Ovary (tissue), 9 donors: ENCODE data around the gene MCM5. TPM values are rescaled to one million over a fixed set of nuclear protein-coding genes. Genes with fewer than 3 reads are reported as not detected.

Experiments used
- DNase-seq, 5 donors: peaks; one replicate each; pipeline ENCODE4 v3.0.0-alpha.2; 2019 to 2020
- H3K27ac ChIP-seq, 2 donors: fragments of 200-600 bp; one replicate each; pipeline versions ENCODE4 v1.5.1 to v1.8.0; 2019 to 2022
- H3K27me3 ChIP-seq: fragments of 200-600 bp; one replicate; pipeline ENCODE4 v1.8.0; 2022
- H3K36me3 ChIP-seq: fragments of 200-600 bp; sonication (generic); one replicate; pipeline ENCODE4 v1.5.1; 2019
- H3K4me1 ChIP-seq: one replicate; pipeline ENCODE4 v1.8.1; 2013; ENCODE audit warnings: mild to moderate bottlenecking, moderate library complexity; ENCODE audit not compliant: insufficient read depth
- H3K4me3 ChIP-seq: fragments of 200-600 bp; sonication (generic); one replicate; pipeline ENCODE4 v1.5.1; 2017
- H3K9me3 ChIP-seq, 2 donors: fragments of 200-600 bp in 1 of 2; sonication (generic) in 1 of 2; one replicate each; pipeline versions ENCODE4 v1.5.1 to v1.8.1; 2013 to 2019; ENCODE audit warnings: mild to moderate bottlenecking in 1 of 2, moderate library complexity in 1 of 2
- CTCF ChIP-seq, 3 donors: fragments of 450-650 bp in 2 of 3; fragments of 200-600 bp in 1 of 3; IDR thresholded peaks; one replicate each; pipeline versions ENCODE4 v1.5.1 to v1.8.0; 2016 to 2022; ENCODE audit warnings: antibody characterized with exemption in 3 of 3, mild to moderate bottlenecking in 1 of 3
- EP300 ChIP-seq: sonication (generic); formaldehyde crosslinking; IDR thresholded peaks from one replicate; pipeline ENCODE4 v1.6.1; 2017; ENCODE audit warnings: antibody characterized with exemption
- POLR2A ChIP-seq: fragments of 450-650 bp; IDR thresholded peaks from one replicate; pipeline ENCODE4 v1.6.1; 2017; ENCODE audit warnings: antibody characterized with exemption, mild to moderate bottlenecking, moderate library complexity
- WGBS, 3 donors: extraction: QIAGEN DNeasy Blood & Tissue Kit in 1 of 3; methylation state at CpG; one replicate each; pipeline versions ENCODE4 v1.1.5 to v1.1.7; 2013 to 2017; 5-methylcytosine and 5-hydroxymethylcytosine counted together
- intact Hi-C, 4 donors: fragments of 100-400 bp; cut with DNase I; formaldehyde crosslinking; loops; one replicate each; pipeline versions ENCODE4 v1.11.0 to v1.15.1; 2022 to 2023
- polyA plus RNA-seq, 2 donors: library from polyadenylated mRNA; stranded (reverse); fragments of 200-250 nt in 1 of 2; fragments of 350-450 nt in 1 of 2; fragmentation: Illumina TruSeq in 1 of 2; extraction: RNeasy Lipid Tissue Mini Kit (QIAGEN cat#74804) in 1 of 2; gene quantifications; one replicate each; pipeline ENCODE4 v1.2.3, GENCODE V29; 2013 to 2014
- total RNA-seq, 7 donors: library from RNA; depleted of rRNA in 2 of 7; stranded (reverse); fragments of >200 nt in 2 of 7; fragmentation: NEBNext Ultra II Directional in 3 of 7; extraction: Animal tissue kit (Norgen Biotek cat#: 25700) in 3 of 7; gene quantifications; one replicate each; pipeline versions ENCODE4 v1.1.0 to v1.2.4, GENCODE V29; 2016 to 2023
- donor health status: DM: no; HTN: no; CAD: no; lungs with moderate emphysema.
- donor health status: DM: no; HTN: no; CAD: no.
- donor health status: Bipolar disorder and iron deficiency.
- donor health status: DM: yes; HTN: yes; CAD: no.
- donor health status: DM: no; HTN: no; CAD: no.
- donor health status: DM: yes; HTN: yes; CAD: no.

The MCM5 gene
- total and polyA plus RNA-seq, 9 donors: 6.6 to 42.5 (median 39.1) TPM

- intact Hi-C loops: no loop called here
Measured at GRCh38 chr22:35369996-35370395, 29.9 kb upstream of the MCM5 start.

GRCh38 chr22:35373781-35374180, 26.2 kb upstream of the MCM5 start:
- no peaks in the 10 kb centered on the region for H3K9me3 ChIP-seq
- no peaks in the 10 kb centered on the region for H3K36me3 ChIP-seq
- no peak overlapping the region for H3K27ac ChIP-seq
- intact Hi-C loops: no loop called here
- WGBS, 3 donors: 57 to 70% (median 65%) methylated on average over 6 of the region's 6 CpGs
- no peak overlapping the region for H3K4me3 ChIP-seq
- no peak for DNase-seq
- H3K4me1 ChIP-seq: peaks cover 16% of the 10 kb centered on the region
- TF ChIP-seq EP300 (no peak), POLR2A (no peak), CTCF (IDR thresholded peaks at IDR 0.05) (no peak)
- no peaks in the 10 kb centered on the region for H3K27me3 ChIP-seq

More at GRCh38 chr22:35369996-35370395, 29.9 kb upstream of the MCM5 start:
- WGBS, 3 donors: 70 to 77% (median 77%) methylated on average over 2 of the region's 2 CpGs
- TF ChIP-seq EP300 (no peak), CTCF (IDR thresholded peaks at IDR 0.05) (no peak), POLR2A (no peak)
- Histone ChIP-seq H3K4me1 (peaks cover 10% of the 10 kb centered on the region), H3K27me3 (no peaks in the 10 kb centered on the region), H3K36me3 (no peaks in the 10 kb centered on the region), H3K27ac (peak overlapping the region; percentile 38 to 57), H3K4me3 (no peak overlapping the region), H3K9me3 (no peaks in the 10 kb centered on the region)
- peak in 1 of 5 donors; percentile 38 for DNase-seq

- Histone ChIP-seq H3K9me3 (no peaks in the 10 kb centered on the region), H3K27ac (no peak overlapping the region), H3K4me3 (no peak overlapping the region), H3K4me1 (peaks cover 14% of the 10 kb centered on the region), H3K27me3 (no peaks in the 10 kb centered on the region), H3K36me3 (no peaks in the 10 kb centered on the region)
- 90 to 92% (median 90%) methylated on average over 3 of the region's 3 CpGs for WGBS, 3 donors
- DNase-seq: no peak
- TF ChIP-seq CTCF (IDR thresholded peaks at IDR 0.05) (no peak), POLR2A (no peak), EP300 (no peak)
- intact Hi-C loops: no loop called here
Measured at GRCh38 chr22:35375031-35375430, 24.9 kb upstream of the MCM5 start.

GRCh38 chr22:35375526-35375925, 24.4 kb upstream of the MCM5 start:
- TF ChIP-seq EP300: no peak
- no peak for TF ChIP-seq CTCF (IDR thresholded peaks at IDR 0.05)
- TF ChIP-seq POLR2A: no peak
- H3K9me3 ChIP-seq: no peaks in the 10 kb centered on the region
- H3K4me3 ChIP-seq: no peak overlapping the region
- no peaks in the 10 kb centered on the region for H3K27me3 ChIP-seq
- DNase-seq: no peak
- no peaks in the 10 kb centered on the region for H3K36me3 ChIP-seq
- H3K27ac ChIP-seq: no peak overlapping the region
- 68 to 85% (median 82%) methylated on average over 8 of the region's 8 CpGs for WGBS, 3 donors
- intact Hi-C loops: no loop called here
- peaks cover 18% of the 10 kb centered on the region for H3K4me1 ChIP-seq
